ENCODE measurements around the gene AMZ1. TPM values are rescaled to one million over a fixed set of nuclear protein-coding genes. Genes with fewer than 3 reads are reported as not detected.
A peak's percentile ranks its signal among the peaks of the same experiment; 100 is the strongest.

AMZ1 gene
- total and polyA plus RNA-seq, 2 donors (not counting 1 experiment from before 2014, with no cell fraction given): 0.26 to 0.33 TPM

DNA sequence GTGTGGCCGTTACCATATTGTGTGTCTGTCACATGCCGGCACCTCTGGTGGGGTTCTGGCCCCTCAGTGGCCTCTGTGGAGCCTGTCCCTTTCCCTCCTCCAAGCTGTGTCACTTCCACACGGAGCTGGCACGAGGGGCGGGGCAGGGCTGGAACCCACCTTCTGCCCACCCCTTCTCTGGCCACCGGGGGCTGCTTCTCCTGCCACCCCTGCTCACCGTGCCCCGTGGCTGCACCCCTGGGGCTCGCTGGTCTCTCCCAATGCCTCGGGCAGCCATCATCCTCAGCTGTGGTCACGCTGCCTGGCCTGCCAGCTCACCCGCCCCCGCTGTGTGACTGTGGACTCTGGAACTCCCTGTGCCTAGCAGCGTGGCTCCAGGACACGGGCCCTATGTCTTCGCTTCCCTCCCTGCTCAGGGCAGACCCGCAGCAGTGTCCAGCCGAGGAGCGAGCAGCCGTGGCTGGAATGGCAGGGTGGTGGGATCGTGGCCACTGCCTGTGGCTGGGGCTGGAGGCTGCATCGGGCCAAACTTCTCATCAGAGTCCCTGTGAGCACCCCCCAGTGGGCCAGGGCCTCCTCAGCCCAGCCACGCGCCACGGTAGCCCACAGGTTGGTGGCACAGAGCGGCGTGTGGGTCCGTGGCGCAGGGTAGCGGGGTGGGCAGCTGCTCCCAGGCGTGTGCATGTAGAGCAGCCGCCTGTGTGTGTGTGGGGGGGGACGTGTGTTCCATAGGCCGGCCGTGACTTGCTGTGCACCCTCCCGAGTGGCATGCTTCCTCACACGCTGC, 48.1 kb upstream of the AMZ1 start:
- Histone ChIP-seq H3K4me3 (replicated peaks in 1 of 4; ENCODE audit: control extremely low read depth in 1 of 4, insufficient read depth in 1 of 4, low read depth in 3 of 4, low read length in 4 of 4) (no peak overlapping the region), H3K27me3 (ENCODE audit: control insufficient read depth, insufficient read depth, low read length) (no peaks in the 10 kb centered on the region), H3K4me1 (ENCODE audit: control insufficient read depth, extremely low read depth, insufficient read depth, low read length) (peaks cover 59% of the 10 kb centered on the region), H3K36me3 (ENCODE audit: control insufficient read depth, insufficient read depth, low read length) (peaks cover 14% of the 10 kb centered on the region), H4K20me1 (ENCODE audit: control insufficient read depth, extremely low read depth, insufficient read depth, low read length) (no peaks in the 10 kb centered on the region), H3K9ac (ENCODE audit: insufficient read depth, low read length) (no peak overlapping the region), H2AFZ (ENCODE audit: low read length) (no peak overlapping the region), H3K9me3 (ENCODE audit: control insufficient read depth, insufficient read depth, low read depth, low read length) (no peaks in the 10 kb centered on the region), H3K79me2 (ENCODE audit: control insufficient read depth, insufficient read depth, low read length) (peaks cover 71% of the 10 kb centered on the region), H3K4me2 (ENCODE audit: extremely low read depth, insufficient read depth, low read length) (no peak overlapping the region), H3K27ac (ENCODE audit: insufficient read depth, low read length) (peak overlapping the region; percentile 93)
- no peak for TF ChIP-seq EZH2 (IDR thresholded peaks at IDR 0.05; ENCODE audit: low read length, missing control alignments)
- TF ChIP-seq, protein P1, sequence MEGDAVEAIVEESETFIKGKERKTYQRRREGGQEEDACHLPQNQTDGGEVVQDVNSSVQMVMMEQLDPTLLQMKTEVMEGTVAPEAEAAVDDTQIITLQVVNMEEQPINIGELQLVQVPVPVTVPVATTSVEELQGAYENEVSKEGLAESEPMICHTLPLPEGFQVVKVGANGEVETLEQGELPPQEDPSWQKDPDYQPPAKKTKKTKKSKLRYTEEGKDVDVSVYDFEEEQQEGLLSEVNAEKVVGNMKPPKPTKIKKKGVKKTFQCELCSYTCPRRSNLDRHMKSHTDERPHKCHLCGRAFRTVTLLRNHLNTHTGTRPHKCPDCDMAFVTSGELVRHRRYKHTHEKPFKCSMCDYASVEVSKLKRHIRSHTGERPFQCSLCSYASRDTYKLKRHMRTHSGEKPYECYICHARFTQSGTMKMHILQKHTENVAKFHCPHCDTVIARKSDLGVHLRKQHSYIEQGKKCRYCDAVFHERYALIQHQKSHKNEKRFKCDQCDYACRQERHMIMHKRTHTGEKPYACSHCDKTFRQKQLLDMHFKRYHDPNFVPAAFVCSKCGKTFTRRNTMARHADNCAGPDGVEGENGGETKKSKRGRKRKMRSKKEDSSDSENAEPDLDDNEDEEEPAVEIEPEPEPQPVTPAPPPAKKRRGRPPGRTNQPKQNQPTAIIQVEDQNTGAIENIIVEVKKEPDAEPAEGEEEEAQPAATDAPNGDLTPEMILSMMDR (conservative IDR thresholded peaks at IDR 0.05 in 1 of 2, IDR thresholded peaks at IDR 0.05 in 1 of 2; ENCODE audit: low read depth in 1 of 2, low read length in 2 of 2): no peak
- DNase-seq (ENCODE audit: low read depth in 2 of 2): no peak

DNA sequence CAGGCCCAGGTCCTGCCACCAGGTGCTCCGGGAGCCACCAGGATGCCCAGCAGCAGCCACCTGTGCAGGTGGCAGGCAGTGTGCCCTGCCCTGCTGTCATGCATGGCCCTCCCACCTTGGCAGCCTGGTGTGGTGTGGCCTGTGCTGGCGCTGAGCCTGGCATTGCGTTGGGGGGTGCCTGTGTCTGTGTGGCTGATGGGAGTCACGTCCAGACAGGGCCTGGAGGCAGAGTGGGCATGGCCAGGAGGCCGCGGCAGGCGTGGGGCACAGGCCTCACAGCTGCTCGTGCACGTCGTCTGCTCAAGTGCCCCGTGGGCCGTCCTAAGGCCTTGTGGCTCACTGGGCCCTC, 47.5 kb upstream of the AMZ1 start:
- Histone ChIP-seq H2AFZ (ENCODE audit: low read length) (no peak overlapping the region), H3K36me3 (ENCODE audit: control insufficient read depth, insufficient read depth, low read length) (peaks cover 11% of the 10 kb centered on the region), H3K27me3 (ENCODE audit: control insufficient read depth, insufficient read depth, low read length) (no peaks in the 10 kb centered on the region), H3K9me3 (ENCODE audit: control insufficient read depth, insufficient read depth, low read depth, low read length) (no peaks in the 10 kb centered on the region), H3K4me1 (ENCODE audit: control insufficient read depth, extremely low read depth, insufficient read depth, low read length) (peaks cover 63% of the 10 kb centered on the region), H3K4me3 (replicated peaks in 1 of 4; ENCODE audit: control extremely low read depth in 1 of 4, insufficient read depth in 1 of 4, low read depth in 3 of 4, low read length in 4 of 4) (no peak overlapping the region), H3K27ac (ENCODE audit: insufficient read depth, low read length) (peak overlapping the region; percentile 93), H3K79me2 (ENCODE audit: control insufficient read depth, insufficient read depth, low read length) (peaks cover 65% of the 10 kb centered on the region), H3K4me2 (ENCODE audit: extremely low read depth, insufficient read depth, low read length) (no peak overlapping the region), H3K9ac (ENCODE audit: insufficient read depth, low read length) (peak overlapping the region; percentile 63), H4K20me1 (ENCODE audit: control insufficient read depth, extremely low read depth, insufficient read depth, low read length) (no peaks in the 10 kb centered on the region)
- DNase-seq (ENCODE audit: low read depth in 2 of 2): no peak
- TF ChIP-seq, protein P1 (conservative IDR thresholded peaks at IDR 0.05 in 1 of 2, IDR thresholded peaks at IDR 0.05 in 1 of 2; ENCODE audit: low read depth in 1 of 2, low read length in 2 of 2): no peak
- TF ChIP-seq EZH2 (IDR thresholded peaks at IDR 0.05; ENCODE audit: low read length, missing control alignments): no peak

DNA sequence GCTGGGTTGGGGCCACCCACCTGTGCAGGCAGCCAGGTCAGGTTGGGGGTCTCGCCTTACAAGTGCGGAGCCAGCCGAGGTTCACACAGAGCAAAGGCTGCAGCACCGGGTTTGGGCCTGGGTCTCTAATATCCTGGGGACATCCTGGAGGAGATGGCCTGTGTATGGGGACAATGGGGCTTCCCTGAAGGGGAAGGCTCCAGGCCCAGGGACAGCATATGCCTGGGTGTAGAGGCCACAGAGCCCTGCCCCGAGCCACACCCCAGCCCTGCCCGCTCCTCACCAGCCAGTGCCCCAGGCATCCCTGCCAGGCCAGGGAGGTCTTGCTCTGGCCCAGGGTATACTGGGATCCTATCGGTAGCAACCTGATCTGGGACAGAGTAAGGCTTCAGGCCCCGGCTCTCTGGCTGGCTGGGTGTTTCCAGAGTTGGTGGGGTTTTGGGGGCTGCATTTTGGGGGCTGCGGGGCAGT, 47.1 kb upstream of the AMZ1 start:
- Histone ChIP-seq H2AFZ (ENCODE audit: low read length) (no peak overlapping the region), H3K79me2 (ENCODE audit: control insufficient read depth, insufficient read depth, low read length) (peaks cover 61% of the 10 kb centered on the region), H3K4me2 (ENCODE audit: extremely low read depth, insufficient read depth, low read length) (no peak overlapping the region), H3K9ac (ENCODE audit: insufficient read depth, low read length) (peak overlapping the region; percentile 63), H4K20me1 (ENCODE audit: control insufficient read depth, extremely low read depth, insufficient read depth, low read length) (no peaks in the 10 kb centered on the region), H3K27me3 (ENCODE audit: control insufficient read depth, insufficient read depth, low read length) (no peaks in the 10 kb centered on the region), H3K9me3 (ENCODE audit: control insufficient read depth, insufficient read depth, low read depth, low read length) (no peaks in the 10 kb centered on the region), H3K4me3 (replicated peaks in 1 of 4; ENCODE audit: control extremely low read depth in 1 of 4, insufficient read depth in 1 of 4, low read depth in 3 of 4, low read length in 4 of 4) (peak overlapping the region in 1 of 4 experiments; percentile 14), H3K4me1 (ENCODE audit: control insufficient read depth, extremely low read depth, insufficient read depth, low read length) (peaks cover 58% of the 10 kb centered on the region), H3K27ac (ENCODE audit: insufficient read depth, low read length) (peak overlapping the region; percentile 93), H3K36me3 (ENCODE audit: control insufficient read depth, insufficient read depth, low read length) (peaks cover 8% of the 10 kb centered on the region)
- TF ChIP-seq EZH2 (IDR thresholded peaks at IDR 0.05; ENCODE audit: low read length, missing control alignments): no peak
- TF ChIP-seq, protein P1 (conservative IDR thresholded peaks at IDR 0.05 in 1 of 2, IDR thresholded peaks at IDR 0.05 in 1 of 2; ENCODE audit: low read depth in 1 of 2, low read length in 2 of 2): no peak
- DNase-seq (ENCODE audit: low read depth in 2 of 2): no peak
